HG02571 (cell line): ENCODE results near the gene ZNF860.
"Not testable (repeated sequence)": the region's sequence is repeated elsewhere in the genome, so short reads cannot be mapped to it uniquely, and the experiment has no call there.

Experiments used
- ATAC-seq: cut with Tn5 transposase; IDR thresholded peaks from one replicate; pipeline ENCODE4 v1.9.1; 2021; ENCODE audit warnings: mild to moderate bottlenecking, moderate library complexity; ENCODE audit not compliant: unreplicated experiment

The ZNF860 gene

DNA sequence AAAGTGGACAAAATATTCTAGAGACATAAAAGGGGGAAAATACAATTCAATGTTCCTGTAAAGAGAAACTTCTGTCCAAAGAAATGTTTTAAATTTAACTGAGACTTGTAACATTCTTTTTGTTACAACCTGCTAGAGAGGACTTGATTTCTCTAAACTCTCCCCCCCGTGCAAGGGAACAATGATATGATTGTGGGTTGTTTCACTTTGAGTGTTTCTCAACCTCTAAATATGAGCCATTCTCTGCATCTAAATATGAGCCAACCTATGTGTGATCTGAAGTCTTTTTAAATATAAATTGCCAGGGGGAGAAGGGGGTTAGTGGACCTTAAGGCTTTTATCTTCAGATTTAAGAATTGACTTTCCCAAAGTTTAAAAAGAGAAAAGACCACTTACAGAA lies 14.6 kb downstream of the ZNF860 start:
- ATAC-seq: no peak

DNA sequence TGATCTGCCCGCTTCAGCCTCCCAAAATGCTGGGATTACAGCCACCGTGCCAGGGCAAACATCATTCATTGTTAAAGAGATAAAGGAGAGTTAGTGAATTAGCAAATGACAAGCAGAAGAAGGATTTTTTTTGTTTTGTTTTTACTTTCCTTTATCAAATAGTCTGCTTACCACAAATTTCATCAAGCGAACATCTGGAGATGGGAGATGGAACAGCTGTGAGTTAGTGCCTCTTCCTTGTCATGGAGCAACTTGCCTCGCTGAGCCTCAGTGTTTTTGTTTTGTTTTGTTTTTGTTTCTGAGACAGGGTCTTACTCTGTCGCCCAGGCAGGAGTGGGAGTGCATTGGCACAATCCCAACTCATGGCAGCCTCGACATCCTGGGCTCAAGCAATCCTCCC lies 15.9 kb downstream of the ZNF860 start:
- no peak for ATAC-seq

DNA sequence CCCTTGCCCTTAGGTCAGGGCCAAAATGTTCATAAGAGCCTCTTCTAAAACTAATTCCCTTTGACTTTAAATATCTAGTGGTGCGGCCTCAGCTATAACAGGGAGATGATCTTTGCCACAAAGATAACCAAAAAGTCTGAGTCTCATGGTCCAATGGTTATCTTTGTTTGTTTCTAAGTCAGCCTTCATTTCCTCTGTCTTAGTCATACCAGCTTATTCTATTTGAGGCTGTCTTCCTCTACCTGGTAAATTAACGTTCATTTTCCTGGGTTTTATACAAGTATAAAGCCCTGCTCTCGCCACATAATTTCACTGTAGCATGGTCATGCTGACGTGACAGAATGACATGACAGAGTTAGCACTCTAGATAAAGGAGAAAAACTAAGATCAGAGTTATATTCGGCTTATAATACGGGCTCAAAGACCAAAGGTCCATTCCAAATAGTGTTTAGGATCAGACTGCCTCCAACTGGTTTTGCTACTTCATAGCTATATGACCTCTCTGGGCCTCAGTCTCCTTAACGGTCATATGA lies 18.4 kb downstream of the ZNF860 start:
- no peak for ATAC-seq

DNA sequence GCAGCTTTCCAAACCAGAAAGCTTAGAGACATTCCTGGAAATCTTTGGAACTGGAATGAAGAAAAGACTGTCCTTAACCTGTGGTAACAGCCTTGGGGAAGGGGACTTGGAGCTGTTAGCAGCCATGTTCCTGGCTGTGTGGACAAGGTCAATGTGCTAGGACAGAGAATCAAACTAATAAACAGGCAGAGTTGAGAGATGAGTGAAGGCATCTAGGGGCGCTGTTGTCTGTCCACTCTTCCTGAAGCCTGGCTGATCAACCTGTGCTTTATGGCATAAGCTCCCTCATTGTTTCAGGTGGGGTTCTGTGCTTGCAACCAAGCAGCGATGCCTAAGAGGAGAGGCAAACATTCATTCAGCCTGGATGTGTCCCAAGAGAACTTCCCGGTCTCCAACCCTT lies 19.3 kb downstream of the ZNF860 start:
- no peak for ATAC-seq

DNA sequence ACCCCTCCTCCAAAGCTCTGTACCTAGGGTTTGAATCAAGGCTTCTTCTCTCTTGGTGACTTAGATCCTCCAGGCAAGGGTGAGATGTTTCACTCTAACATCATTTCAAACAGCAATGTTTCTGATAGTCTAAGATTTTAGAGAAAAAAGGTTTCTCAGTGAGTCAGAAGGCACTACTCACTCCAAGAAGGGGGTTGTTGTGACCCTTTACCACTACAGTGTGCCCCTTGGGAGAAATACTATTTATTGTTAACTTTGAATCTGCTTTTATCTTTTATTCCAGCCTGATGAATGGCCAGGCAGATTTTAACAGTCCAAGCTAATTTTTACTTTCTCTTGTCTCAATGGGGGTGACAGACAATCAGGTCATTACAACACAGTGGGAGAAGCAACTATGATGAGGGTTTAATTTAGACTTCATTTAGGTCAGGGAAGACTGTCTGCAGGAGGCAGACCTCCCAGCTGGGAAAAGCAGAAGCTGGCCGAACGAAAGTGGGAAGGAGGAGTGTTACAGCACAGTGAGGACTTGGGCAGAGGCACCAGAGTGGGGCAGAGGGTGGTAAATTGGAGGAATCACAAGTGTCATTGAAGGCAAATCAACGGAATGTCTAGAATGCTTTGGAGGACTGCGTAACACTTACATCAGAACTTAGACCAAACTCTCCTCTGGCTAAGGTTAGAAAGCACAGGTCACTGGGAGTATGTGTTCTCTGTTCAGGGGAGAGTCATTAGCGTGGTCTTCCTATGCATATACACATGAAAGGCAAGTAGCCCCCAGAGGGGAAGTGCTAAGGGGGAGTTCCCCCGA lies 21.2 kb downstream of the ZNF860 start:
- ATAC-seq: no peak

DNA sequence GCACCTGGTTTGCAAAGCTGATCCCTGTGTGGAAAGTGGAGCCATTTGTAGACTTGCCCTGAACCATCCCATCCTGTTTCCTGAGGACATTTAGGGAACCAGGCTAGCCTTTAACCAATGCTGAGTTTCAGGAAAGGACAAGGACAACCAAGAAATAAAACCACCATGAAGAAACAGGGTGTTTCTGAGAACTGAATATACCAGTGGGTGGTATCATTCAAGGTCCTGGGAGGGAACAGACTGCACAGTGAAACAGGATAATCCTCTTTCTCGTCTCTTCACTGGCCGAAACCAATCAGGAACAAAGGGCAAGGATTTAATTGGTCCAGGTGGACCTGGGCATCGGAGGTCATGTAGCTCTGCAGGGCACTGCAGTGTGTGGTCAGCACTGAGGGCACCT lies 21.8 kb downstream of the ZNF860 start:
- no peak for ATAC-seq

DNA sequence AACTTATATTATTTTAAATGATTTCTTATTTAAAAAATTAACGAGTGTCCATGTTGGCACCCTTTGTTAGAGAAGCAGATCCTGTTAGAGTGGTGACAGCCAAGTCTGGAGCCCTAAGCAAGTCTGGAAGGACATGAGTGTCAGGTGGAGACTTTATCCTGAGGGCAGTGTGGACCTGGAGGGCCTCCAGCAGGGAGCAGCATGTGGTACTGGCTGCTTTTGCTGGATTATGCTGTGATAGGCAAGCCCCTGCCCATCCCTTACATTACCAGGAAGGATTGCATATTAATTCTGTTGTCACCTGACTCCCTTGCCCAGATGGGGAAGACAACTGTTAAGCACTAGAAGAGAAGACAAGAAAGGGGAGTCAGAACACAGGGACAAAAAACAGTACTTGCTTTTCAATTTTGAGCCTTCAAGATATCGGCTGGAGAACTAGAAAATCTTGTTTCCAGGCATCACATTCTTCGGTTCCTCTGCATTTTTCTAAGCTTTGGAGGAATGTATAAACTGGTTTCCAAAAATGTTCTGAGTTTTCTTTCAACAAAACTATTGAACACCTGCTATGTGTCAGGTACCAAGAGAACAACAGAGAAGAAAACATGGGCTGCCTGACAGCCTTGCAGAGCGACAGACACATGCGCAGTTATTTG lies 22.7 kb downstream of the ZNF860 start:
- no peak for ATAC-seq

DNA sequence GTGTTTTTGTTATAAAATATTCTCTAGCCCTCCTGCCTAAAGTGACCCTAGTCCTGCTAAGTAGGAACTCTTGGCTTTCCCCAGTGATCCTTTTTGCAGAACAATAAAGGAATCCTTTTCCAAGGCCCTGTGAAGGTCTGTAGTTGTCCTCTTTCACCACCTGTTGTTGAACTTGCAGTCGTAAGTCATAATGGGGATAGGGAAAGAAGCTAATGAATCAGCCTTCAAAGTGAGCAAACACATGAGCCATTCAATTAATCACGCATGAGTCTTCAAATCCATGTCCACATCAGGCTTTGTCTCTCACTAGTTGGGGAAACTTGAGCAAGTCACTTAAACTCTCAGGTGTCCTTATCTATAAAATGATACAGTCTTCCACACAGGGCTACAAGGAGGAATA lies 27.6 kb downstream of the ZNF860 start:
- ATAC-seq: no peak

DNA sequence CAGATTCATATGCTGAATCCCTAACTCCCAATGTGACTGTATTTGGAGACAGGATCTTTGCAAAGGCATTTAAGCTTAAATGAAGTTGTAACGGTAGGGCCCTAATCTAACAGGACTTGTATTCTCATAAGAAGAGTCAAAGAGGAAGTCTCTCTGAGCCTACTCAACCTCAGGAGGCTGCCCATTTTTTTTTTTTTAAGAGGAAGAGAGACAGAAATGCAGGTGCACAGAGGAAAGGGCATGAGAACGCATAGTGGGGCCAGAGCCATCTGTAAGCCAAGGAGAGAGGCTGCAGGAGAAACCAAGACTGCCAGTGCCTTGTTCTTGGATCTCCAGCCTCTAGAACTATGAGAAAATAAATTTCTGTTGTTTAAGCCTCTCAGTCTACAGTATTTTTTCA lies 28.4 kb downstream of the ZNF860 start:
- ATAC-seq: no peak

DNA sequence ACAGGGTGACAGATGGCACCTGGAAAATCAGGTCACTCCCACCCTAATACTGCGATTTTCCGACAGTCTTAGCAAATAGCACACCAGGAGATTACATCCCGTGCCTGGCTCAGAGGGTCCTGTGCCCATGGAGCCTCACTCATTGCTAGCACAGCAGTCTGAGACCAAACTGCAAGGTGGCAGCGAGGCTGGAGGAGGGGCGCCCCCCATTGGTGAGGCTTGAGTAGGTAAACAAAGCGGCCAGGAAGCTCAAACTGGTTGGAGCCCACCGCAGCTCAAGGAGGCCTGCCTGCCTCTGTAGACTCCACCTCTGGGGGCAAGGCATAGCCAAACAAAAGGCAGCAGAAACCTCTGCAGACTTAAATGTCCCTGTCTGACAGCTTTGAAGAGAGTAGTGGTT lies 29.1 kb downstream of the ZNF860 start:
- ATAC-seq: not testable (repeated sequence)

DNA sequence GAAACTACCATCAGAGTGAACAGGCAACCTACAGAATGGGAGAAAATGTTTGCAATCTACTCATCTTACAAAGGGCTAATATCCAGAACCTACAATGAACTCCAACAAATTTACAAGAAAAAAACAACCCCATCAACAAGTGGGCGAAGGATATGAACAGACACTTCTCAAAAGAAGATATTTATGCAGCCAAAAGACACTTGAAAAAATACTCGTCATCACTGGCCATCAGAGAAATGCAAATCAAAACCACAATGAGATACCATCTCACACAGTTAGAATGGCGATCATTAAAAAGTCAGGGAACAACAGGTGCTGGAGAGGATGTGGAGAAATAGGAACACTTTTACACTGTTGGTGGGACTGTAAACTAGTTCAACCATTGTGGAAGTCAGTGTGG lies 34.1 kb downstream of the ZNF860 start:
- not testable (repeated sequence) for ATAC-seq

DNA sequence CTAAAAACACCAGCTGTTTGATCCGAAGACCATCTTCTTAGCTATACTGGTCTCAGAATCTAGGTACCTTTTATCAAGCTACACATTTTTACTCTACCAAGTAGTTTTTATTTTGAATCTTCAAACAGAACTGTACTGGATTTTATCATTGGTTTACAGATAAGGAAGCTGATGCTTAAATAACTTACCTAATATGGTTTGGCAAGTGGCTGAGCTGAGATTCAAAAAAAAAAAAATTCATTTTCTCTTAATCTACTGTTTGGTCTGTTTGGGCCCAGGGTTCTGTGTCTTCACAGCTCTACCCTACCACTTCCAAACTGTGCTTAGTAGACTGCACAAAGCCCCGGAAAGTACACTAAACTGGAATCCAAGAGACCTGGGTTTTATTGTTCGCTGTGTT lies 35.7 kb downstream of the ZNF860 start:
- ATAC-seq: no peak

DNA sequence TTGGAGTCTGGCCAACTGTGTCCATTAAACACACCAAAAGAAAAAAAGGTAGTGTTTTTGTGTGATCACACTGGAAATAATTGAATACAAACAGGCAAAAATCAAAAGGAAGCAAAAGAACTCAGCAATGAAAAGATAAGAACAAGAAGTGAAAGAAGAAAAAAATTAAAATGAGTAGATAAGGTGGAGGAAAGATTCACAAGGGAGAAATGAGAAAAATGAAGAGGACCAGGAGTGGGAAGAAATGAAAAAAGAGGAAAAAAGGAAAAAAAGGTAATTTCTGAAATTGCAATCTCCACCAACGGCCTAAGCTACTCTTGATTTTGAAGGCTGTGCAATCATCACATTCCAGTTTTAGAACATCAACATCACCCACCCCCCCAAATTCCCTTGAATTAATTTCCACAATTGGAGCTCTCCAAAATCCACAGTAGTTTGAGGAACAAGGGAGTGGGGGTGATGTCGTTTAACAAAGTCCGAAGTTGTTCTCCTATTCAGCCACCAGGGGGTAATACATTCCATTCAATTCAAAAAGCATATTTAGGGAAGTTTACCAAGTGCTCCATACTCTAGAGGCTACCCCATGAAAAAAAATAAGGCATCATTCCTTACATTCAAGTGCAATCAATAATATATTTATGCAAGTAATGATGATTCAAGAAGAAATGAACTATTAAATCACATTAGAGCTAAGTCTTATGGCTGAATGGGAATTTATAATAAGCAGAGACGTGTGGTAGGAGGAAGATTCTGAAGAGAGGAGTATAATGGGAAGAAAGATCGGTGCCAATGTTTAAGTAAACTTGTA lies 37.4 kb downstream of the ZNF860 start:
- no peak for ATAC-seq

DNA sequence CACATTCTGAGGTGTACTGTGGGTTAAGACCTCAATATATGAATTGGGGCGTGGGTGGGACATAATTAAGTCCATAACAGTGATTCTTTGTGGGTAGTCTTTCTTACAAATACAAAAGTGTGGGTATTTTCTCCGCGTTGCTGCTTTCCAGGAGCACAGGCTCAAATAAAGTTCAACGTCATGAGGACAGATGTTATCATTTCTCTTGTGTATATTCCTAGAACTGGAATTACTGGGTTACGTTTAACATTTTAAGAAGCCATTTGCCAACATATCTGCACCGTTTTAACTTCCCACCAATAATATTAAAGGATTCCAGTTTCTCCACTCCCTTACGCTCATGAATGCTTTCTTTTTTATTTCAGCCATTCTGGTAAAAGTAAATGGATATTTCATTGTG lies 39.6 kb downstream of the ZNF860 start:
- ATAC-seq: no peak

DNA sequence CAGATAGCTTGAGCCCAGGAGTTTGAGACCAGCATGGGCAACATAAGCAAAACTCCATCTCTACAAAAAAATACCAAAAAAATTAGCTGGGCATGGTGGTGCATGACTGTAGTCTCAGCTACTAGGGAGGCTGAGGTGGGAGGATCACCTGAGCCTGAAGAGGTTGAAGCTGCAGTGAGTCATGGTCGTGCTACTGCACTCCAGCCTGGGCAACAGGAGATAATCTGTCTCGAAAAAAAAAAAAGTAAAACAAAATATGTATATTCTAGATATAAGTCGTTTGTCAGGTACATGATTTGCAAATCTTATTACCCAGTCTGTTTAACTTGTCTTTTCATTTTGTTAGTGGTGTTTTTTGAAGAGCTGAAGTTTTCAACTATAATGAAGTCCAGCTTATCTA lies 40.2 kb downstream of the ZNF860 start:
- ATAC-seq: no peak

DNA sequence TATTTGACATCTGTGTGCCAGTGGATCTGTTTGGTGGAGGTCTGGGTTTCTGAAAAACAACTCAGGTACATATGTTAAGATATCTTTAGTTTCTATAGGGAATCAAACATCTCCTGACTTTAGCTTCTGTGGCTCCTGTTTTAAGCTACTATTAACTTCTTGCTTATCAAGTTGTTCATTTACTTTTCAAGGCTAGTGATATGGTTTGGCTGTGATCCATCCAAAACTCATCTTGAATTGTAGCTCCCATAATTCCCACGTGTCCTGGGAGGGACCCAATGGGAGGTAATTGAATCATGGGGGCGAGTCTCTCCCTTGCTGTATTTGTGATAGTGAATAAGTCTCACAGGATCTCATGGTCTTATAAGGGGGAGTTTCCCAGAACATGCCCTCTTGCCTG lies 41.4 kb downstream of the ZNF860 start:
- no peak for ATAC-seq

DNA sequence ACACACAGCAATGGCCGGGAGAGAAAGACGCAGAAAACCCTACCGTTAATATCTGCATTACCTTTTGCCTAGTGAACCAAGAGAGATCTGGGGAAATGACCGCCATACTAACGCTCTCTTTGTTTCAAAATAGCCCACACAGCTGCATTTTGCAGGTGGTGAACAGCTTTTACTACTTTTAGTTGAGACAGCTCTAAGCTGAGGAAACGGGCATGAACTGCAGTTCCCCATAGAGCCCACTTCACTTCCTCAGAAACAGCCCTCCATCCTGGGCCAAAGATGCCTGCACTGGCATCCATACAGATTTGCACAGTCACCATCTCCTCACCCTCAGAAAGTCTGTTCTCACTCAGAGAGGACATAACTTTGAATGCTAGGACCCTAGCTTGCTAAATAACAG lies 45.0 kb downstream of the ZNF860 start:
- no peak for ATAC-seq

DNA sequence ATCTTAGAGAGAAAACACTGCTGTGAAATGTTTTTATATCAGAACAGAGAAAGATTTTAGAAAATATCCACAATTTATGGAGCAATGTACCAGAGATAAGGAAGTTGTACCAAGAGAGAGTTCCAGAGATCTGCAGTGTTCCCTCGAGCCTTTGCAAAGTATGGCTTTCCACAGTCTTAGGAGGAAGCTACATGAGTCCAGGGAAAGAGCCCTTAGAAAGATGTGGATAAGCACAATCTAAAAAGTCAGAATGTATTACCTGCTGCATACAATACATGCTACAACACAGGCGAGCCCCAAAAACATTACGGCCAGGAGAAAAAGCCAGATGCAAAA lies 56.4 kb downstream of the ZNF860 start:
- ATAC-seq: no peak

DNA sequence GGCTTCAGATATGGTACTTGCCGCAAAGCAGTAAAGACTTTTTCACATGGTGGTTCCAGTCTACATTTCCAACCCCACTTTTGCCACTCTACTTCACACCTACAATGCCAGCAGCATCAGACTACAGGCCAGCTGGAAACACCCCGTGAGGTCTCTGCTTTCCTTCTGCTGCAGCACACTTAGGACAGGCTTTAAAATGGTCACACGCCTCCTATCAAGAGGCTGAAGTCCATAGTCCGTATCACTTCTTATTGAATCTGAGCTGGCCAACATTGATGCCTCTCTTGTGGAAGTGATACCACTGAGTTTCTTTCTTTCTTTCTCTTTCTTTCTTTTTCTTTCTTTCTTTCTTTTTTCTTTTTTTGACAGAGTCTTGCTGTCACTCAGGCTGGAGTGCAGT lies 59.8 kb downstream of the ZNF860 start:
- ATAC-seq: no peak
